NOMO-1 (cell line): ENCODE measurements around the gene IQGAP3.
A peak's percentile ranks its signal among the peaks of the same experiment; 100 is the strongest.

Source experiments
- DNase-seq, 2 experiments: peaks; one replicate each; lab custom pipeline; 2025; ENCODE audit not compliant: unreplicated experiment in 2 of 2; lab: John Stamatoyannopoulos, UW

Gene IQGAP3

DNA sequence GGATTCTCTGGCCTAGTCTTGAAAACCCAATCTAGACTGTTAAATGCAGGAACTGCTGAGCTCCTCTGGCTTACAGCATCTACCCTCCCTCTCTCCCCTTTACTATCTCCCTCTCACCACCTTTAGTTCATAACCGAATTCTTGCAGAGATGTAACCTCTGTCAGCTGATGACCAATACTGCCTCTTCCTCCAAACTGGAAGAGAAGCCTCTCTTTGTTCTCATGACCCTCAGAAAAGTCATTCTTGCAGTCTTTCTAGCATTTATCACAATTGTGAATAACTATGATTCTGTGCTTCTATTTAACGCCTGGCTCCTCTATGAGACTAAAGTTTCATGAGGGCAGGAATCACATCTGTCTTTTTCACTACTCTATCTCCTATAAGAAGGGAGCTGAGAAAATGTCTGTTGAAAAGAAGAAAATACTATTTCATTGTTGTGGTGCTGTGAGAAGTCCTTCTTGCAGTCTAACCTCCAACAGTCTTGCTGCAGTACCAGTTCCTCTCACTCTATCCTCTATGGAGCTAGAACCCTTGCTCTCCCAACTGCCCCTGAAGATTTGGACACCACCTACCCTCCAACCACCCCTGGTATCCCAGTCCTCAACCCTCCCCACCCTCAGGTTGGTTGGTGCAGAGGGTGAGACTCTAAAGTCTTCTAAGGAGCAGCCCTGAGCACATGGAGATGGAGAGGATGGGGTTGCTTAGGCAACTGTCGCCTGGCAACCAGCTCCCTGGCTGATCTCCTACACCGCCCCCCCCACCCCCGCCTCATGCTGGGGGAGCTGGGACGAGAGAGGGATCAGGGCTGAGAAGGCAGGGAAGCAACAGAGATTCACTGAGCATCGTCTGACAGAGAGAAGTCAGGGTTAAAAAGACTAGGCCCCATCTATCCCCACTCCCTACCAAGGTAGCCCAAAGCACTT is 85.7 kb downstream of the IQGAP3 start:
- no peak for DNase-seq

DNA sequence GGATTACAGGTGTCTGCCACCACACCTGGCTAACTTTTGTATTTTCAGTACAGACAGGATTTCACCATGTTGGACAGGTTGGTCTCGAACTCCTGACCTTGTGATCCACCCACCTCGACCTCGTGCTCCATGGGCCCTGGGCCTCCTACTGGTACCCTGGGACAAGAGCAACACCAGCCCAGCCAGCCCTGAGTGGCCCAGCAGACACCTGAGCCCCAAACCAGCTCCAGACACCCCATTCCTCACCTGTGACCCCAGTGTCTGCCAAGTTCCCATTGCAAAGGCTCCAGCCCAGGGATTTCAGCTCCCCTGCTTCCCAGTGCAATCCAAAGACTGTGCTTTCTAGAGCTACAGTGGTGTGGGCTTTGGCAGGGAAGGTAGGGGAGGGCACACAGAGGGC is 86.4 kb downstream of the IQGAP3 start:
- no peak for DNase-seq

DNA sequence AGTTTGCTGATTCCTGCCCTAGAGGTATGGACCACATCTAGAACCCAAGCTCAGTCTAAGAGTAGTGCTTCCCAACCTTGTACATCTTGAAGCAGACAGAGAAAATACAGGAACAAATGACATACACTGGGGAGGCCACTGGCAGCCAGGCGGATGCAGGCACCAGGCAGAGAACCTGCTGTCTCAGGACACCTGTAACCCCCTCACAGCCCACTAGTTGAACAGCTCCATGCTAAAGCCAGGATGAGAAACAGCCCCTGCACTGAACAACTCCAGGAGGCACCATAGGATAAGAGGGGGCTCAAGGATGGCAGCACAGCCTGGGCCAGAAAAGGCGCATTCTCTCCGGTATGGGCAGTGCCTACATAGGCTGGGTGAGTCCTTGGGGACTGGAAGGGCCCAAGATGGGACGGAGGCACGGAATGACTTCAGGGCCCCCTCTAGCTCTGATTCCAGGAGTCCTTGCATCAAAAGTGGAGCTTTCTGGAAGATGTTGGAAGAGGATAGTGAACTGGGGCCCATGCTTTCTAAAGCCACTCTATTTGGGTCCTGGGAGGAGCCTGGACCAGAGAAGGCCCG is 87.8 kb downstream of the IQGAP3 start:
- no peak for DNase-seq

DNA sequence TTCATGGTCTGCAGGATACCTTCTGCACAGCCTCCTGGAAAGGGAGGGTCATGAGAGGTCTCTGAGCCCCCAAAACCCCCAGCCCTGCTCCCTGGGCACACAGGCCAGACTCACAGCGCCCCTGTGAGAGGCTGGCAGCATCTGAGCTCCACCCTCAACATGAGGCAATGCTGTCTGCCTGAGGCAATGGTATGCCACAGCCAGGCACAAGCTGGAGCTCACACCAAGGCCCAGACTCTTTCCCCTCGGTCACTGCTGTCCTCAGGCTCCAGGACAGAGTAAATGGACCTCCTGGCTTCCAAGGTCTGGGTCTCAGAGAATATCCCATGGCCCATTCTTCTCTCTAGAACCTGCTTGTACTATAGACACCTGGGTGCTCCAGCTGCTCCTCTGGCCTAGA is 89.0 kb downstream of the IQGAP3 start:
- peak in 1 of 2 experiments; percentile 11 for DNase-seq

DNA sequence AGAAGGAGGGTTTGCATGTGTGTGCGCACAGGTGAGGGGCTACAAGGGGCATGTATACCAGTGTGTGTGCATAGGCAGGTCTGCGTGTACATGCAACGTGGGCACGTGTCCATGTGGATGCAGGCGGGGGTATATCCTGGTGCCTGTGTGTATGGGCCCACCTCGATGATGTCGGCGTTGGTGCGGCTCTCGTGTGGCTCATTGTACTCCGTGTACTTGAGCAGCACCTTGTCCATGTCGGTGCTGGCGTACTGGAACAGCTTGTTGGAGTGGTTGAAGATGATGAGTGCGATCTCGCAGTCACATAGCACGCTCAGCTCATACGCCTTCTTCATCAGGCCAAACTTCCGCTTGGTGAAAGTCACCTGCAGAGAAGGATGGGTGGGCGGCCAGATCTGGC is 90.1 kb downstream of the IQGAP3 start:
- DNase-seq, result no peak

DNA sequence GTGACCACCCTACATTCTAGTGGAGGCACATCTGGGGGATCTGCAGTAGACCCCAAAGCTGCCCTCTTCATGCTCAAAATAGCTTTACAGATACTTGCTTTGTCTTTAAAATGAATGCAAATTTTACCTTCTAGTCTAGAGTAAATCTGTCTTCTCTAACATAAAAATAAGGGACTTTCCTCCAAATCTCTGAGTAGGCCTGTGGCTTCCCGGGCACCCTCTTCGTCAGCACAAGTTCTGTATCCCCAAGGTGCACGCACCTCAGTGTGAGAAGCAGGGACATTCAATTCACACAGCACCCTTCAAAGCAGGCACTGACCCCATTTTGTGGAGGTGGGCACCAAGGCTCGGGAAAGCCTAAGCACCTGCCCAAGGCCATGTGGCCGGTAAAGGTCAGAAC is 90.8 kb downstream of the IQGAP3 start:
- no peak for DNase-seq

DNA sequence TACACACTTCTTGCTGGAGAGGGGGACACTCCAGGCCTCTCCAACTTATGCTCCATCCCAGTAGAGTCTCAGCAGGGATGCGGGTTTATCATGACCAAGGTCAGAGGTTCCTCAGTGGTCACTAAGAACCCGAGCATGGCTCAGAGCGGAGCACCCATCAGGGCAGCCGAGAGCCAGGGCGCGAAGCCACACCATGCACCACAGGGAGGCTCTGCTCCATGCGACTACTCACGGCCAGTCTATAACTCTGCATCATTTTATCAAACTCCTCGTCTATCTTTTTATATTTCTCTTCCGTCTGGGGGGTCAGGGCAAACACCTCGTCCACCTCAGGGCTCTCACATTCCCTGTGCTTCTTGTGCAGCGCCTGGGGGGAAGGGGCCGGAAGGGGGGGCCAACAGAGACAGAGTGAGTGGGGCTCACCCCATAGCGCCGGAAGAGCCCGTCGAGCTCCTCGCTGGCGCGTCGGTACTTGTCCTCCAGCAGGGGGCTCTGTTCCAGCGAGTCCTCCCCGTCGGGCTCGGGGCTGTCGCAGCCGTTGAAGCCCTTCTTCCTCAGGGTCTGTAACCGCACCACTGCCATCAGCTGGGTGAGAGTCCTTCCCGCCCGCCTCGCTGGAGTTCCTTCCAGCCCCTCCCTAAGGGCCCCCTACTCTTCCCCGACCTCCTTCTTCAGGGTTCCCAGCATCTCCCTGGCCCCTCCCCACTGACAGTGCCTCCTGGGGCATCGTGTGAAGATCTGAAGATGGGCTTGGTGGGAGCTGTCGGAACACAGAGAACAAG is 91.8 kb downstream of the IQGAP3 start:
- peak; percentile 70 to 74 for DNase-seq

DNA sequence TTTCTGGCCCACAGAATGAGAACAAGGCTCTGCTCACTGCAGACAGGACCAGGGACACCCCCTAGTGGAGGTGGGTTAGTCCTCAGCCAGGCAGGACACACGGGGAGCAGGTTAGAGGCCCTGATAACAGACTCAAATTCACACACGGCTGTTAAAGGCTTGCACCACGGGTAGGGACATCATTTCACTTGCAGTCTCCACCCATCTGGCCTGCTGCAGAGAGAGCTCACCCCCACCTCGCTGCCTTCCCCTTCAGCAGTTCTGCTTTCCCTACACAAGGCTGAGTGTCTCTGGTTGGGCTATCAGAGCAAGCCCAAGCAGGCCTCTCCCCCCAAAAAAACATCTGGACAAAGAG is 92.4 kb downstream of the IQGAP3 start:
- DNase-seq, result peak; percentile 66 to 85

DNA sequence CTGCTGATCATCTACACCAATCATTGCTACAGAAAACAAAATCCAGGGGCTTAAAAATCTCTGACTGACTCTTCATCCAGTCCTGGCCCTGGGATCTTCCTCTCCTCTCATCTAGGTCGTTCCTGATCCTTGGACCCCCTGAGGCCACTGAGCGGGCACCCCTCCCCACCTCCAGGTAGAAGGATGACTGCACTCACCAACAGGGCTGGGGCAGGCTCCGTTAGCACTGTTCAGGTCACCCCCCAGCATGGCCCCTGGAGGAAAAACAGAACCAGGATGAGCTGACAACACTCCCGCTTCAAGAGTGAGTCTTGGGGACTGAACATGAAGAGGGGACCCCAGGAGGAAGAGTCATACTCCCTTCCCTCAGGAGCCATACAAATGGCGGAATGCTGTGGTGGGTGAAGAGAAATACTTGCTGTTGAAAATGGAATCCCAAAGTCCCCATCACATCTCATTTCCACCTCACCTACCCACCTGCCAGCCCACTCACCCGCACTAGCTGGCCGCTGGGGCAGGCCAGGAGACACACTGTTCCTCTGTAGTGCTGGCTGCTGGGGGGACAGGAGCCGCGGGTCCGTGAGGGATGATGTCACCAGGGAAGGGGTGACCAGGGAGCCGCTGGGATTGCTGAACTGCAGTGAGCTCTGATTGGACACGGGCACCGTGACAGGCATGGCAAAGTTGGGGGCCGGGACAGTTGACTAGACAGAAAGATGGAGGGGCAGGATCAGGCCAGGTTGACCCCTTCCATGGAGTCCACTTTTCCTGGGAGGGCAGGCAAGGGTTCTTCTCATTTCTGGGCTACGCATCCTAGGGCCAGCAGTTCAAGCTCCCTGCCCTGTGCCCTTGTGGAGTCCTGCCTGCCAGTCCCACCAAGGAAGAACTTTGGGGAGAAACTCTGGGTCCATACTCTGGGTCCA is 93.0 kb downstream of the IQGAP3 start:
- no peak for DNase-seq

DNA sequence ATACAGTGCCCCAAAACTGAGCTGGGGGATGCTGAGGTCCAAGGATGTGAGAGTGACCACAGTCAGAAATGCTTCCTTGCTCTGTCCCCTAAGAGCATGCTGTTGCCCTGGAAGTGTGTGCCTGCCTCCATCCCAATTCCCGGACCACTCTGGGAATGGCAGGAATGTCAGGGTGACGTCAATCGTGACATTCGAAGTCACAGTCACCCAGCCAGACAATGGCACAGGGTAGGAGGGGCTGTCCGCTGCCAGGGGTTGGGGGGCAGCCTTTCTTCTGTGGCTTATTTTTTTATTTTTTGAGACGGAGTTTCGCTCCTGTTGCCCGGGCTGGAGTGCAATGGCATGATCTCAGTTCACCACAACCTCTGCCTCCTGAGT is 94.1 kb downstream of the IQGAP3 start:
- no peak for DNase-seq

DNA sequence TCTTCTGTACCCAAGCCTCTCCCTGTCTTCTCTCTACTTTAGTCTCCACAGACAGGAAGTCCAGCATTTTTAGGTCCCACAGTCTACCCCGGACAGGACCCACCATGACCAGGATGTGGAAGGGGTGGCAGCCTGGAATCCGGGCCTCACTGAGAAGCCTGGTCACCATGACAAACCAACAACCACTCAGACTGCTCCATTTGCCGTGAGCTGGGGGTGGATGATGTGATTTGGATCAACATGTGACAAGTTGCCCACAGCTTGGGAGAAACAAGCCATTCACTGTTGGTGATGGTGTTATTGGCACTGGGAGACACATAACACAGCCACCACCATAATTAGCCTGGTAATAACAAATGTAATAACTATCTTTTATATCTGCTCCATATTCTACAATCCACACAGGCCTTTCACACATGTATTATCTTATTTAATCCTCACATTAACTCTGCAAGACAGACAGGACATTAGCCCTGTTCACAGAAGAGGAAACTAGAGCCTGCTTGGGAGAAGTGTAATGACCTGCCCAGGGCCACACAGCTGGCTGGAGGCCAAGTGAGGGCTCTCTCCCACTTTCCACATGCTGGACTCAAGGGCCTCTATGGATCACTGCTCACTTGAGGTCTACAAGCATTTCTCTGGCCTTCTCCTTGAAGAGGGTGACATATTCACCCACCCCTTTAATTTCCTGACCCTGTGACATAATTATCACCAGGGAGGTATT is 94.7 kb downstream of the IQGAP3 start:
- no peak for DNase-seq

DNA sequence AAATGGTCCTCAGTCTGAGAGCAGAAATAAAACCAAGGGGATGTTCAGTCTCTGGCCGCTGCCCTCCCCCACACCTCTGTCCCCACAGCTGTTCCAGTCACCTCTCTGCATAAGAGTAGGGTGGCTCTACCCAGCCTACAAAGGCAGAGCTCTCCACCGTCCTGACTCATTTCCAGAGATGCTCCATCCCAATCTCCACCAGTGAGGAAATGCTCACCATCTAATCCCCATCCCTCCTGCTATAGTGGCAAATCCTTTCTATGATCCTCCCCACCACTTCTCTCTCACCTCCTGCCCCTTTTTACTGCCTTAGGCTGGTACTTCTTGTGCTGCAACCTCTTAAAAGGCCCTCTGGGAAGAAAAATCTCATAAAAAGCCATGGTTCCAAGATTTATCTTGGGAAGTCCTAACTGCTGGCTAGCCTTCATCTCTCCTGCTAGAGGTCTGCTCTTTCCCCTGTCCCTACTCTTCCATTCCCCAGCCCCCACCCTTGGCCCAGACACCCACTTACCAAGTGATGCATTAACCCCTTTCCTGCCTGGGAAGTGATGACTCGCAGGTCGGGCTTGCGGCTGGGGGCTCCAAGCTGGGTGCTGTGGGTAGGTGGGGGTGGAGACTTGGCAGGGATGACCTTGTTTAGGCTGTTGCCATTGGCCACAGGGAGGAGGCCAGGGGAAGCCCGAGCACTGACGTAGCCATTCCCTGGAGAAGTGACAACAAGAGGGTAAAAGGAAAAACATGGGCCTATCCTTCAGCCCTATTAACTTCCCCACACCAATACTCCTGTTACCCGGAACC is 95.7 kb downstream of the IQGAP3 start:
- DNase-seq, result no peak

DNA sequence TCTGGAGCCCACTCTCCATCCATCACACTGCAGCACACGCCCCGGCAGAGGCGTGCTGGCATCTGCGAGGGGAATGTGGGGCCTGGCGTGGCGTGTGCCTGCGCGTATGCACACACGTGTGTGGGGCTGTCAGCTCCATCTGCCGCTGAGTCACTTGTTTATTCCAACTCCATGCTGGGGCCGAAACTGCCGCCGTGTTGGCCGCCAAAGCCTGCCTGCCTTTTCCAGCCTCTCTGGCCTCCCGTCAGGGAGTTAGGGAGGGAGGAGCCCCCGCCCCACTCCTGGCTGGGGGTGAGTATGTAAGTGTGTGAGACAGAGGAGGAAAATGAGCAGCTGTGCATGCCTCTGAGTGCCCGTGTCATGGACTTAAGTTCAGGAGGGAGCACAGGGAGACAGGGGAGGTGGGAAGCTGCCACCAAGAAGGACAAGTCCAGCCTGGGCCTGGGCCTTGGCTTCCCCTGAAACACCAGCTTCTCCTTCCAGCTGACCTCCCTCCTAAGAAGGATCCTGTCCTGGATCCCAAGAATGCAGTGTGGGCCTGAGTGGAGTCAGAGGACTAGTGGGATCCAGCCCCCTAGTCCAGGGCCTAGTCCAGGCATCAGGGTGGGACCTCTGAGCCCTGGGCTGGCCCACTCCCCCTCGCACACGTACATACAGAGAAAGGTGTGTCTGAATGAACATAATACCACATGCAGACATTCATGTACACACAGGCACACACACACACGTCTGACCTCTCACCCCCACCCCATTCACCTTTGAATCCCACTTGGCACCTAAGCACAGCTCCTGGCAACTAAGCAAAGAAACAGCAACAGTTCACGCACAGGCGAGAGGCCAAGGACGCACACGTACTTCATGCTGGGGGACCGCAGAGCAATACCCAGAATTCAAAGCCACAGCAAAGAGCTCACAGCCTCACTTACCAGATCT is 96.5 kb downstream of the IQGAP3 start:
- no peak for DNase-seq
